ENCODE results near the gene ASCL1.

The ASCL1 gene

DNA sequence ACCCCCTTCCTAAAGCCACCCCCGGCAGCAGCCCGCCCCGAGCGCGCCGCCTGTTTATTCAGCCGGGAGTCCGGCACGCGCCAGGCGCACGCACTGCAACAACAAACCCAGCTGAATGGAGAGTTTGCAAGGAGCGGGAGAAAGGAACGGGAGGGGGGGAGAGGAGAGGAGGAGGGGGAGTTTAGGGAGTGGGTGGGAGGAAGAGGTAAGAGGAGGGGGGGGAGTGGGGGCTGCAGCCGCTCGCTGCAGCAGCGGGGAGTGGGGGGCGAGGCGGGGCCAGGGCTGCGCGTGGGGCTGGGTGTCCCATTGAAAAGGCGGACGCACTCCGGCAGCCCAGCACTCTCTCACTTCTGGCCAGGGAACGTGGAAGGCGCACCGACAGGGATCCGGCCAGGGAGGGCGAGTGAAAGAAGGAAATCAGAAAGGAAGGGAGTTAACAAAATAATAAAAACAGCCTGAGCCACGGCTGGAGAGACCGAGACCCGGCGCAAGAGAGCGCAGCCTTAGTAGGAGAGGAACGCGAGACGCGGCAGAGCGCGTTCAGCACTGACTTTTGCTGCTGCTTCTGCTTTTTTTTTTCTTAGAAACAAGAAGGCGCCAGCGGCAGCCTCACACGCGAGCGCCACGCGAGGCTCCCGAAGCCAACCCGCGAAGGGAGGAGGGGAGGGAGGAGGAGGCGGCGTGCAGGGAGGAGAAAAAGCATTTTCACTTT, at the start of gene ASCL1:
Gene ASCL1, plus strand, starts transcription at position 336 of the 712 bp plus-strand sequence. CDS start 571 bp downstream, outside the sequence.
- H3K4me3 ChIP-seq (ENCODE audit: low read depth, low read length): peak within 1 kb of the TSS; percentile 48
- TF ChIP-seq, protein P1, sequence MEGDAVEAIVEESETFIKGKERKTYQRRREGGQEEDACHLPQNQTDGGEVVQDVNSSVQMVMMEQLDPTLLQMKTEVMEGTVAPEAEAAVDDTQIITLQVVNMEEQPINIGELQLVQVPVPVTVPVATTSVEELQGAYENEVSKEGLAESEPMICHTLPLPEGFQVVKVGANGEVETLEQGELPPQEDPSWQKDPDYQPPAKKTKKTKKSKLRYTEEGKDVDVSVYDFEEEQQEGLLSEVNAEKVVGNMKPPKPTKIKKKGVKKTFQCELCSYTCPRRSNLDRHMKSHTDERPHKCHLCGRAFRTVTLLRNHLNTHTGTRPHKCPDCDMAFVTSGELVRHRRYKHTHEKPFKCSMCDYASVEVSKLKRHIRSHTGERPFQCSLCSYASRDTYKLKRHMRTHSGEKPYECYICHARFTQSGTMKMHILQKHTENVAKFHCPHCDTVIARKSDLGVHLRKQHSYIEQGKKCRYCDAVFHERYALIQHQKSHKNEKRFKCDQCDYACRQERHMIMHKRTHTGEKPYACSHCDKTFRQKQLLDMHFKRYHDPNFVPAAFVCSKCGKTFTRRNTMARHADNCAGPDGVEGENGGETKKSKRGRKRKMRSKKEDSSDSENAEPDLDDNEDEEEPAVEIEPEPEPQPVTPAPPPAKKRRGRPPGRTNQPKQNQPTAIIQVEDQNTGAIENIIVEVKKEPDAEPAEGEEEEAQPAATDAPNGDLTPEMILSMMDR (IDR thresholded peaks at IDR 0.05; ENCODE audit: insufficient read depth, low read length, missing control alignments): no peak
- POLR2A ChIA-PET: no interaction called here
- no peak for DNase-seq (ENCODE audit: low read depth, low spot score)
- CTCF ChIA-PET: no interaction called here

DNA sequence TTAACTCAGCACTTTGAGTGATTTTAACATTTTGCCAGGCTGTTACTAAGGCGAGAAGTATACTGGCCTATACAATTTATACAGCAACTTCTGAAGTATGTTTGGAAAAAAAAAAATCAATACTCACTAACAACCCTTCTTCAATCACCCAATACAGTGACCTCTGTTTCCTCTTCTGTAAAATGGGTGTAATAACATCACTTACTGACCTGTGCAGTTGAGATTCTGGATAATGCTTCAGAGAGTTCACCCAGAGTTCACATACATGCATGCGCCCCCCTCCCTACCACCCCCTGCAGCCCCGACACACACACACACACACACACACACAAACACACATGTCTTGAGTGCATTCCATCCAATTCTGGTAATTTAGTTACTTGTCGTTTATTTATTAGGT, 49.6 kb upstream of the ASCL1 start:
- TF ChIP-seq, protein P1 (IDR thresholded peaks at IDR 0.05; ENCODE audit: insufficient read depth, low read length, missing control alignments): no peak
- H3K4me3 ChIP-seq (ENCODE audit: low read depth, low read length): no peak overlapping the region
- ChIA-PET POLR2A (no interaction called here), CTCF (interaction anchor here (1.1 kb wide), 1 partner anchor 25 kb away, joined by 3 read pairs; no protein-coding TSS in a partner anchor)
- DNase-seq (ENCODE audit: low read depth, low spot score): no peak

DNA sequence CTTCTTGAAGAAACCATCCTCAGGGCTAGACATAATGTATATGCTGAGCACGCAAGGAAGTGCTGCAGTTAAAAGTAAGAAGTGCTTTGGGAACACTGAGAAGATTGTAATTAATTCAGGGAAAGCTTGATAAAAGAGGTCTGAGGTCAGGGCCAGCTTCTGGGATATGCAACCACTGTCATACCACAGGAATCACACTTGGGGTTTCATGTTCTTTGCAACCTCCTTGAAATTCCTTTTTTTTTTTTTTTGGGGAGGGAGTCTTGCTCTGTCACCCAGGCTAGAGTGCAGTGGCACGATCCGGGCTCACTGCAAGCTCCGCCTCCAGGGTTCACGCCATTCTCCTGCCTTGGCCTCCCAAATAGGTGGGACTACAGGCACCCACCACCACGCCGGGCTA, 47.3 kb upstream of the ASCL1 start:
- CTCF ChIA-PET: no interaction called here
- TF ChIP-seq, protein P1 (IDR thresholded peaks at IDR 0.05; ENCODE audit: insufficient read depth, low read length, missing control alignments): no peak
- DNase-seq (ENCODE audit: low read depth, low spot score): no peak

DNA sequence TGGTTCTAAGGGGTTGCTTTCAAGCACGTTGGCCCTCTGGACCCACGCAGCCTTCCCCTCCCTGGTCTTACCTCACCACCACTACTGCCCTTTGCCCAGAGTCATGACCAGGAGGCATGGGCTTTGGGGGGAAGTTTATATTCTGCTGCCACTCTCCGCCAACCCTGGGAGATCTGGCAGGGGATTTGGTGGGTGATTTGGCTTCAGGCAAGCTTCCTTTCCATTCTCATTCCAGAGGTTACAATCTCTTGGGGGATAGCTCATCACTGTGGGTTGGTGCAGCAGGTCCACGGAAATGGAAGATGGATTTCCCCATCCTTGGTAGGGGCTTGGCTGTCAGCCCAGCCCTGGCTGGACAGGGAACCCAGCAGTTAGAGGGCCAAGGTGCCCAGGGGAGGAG, 46.7 kb upstream of the ASCL1 start:
- DNase-seq (ENCODE audit: low read depth, low spot score): no peak
- CTCF ChIA-PET: no interaction called here

More for the DNA sequence above, 47.3 kb upstream of the ASCL1 start:
- POLR2A ChIA-PET: no interaction called here
- H3K4me3 ChIP-seq (ENCODE audit: low read depth, low read length): no peak overlapping the region

DNA sequence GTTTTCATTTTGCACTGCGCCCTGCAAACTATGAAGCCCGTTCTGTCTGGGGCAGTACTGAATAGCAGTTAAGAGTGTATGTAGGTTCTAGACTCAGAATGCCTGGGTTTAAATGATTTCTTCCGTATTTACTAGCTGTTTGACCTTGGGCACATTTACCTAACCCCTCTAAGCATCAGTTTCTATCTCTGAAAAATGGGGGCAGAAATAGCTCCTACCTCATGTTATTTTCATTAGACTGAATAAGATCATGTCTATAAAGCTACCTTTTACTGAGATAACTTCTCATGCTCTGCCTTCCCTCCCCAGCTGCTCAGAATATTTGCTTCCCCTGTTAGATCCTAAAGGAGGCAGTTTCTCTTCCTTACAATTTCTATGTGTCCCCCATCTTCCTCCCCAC, 46.2 kb upstream of the ASCL1 start:
- H3K4me3 ChIP-seq (ENCODE audit: low read depth, low read length): no peak overlapping the region
- CTCF ChIA-PET: no interaction called here
- POLR2A ChIA-PET: no interaction called here
- TF ChIP-seq, protein P1 (IDR thresholded peaks at IDR 0.05; ENCODE audit: insufficient read depth, low read length, missing control alignments): no peak
- no peak for DNase-seq (ENCODE audit: low read depth, low spot score)

More for the DNA sequence above, 46.7 kb upstream of the ASCL1 start:
- TF ChIP-seq, protein P1 (IDR thresholded peaks at IDR 0.05; ENCODE audit: insufficient read depth, low read length, missing control alignments): no peak
- H3K4me3 ChIP-seq (ENCODE audit: low read depth, low read length): no peak overlapping the region
- POLR2A ChIA-PET: no interaction called here

DNA sequence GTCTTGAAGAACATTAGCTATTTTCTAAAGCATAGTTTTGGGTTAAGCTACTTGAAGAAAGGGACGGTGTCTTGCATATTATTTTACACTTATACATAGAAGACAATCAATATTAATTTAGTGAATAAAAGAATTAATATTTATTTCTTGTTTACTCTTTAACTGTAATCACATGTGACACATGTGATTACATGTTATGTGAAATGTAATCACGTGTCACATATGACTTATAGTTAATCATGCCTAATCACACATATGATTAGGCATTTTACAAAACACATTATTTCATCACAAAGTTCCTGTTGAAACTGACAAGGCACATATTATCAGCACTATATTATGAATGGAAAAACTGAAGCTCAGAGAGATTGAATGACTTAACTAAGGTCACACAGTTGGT, 45.2 kb upstream of the ASCL1 start:
- TF ChIP-seq, protein P1 (IDR thresholded peaks at IDR 0.05; ENCODE audit: insufficient read depth, low read length, missing control alignments): no peak
- ChIA-PET POLR2A (no interaction called here), CTCF (interaction anchor here (1.7 kb wide), 1 partner anchor 29 kb away, joined by 3 read pairs; no protein-coding TSS in a partner anchor)
- DNase-seq (ENCODE audit: low read depth, low spot score): no peak
- no peak overlapping the region for H3K4me3 ChIP-seq (ENCODE audit: low read depth, low read length)

Data from AG04449 (cell line).